ENCODE data around the gene ATRIP. TPM values are rescaled to one million over a fixed set of nuclear protein-coding genes. Genes with fewer than 3 reads are reported as not detected.

Gene ATRIP
- total and polyA plus RNA-seq, 9 donors, result 3.9 to 11.4 (median 6.4) TPM

GRCh38 chr3:48434591-48435222, 11.8 kb upstream of the ATRIP start:
- Histone ChIP-seq H3K36me3 (no peaks in the 10 kb centered on the region), H3K4me3 (no peak overlapping the region), H3K9me3 (no peaks in the 10 kb centered on the region), H3K27me3 (no peaks in the 10 kb centered on the region), H3K4me1 (ENCODE audit: insufficient read depth) (peaks cover 20% of the 10 kb centered on the region), H3K27ac (peak overlapping the region in 1 of 2 donors; percentile 43)
- intact Hi-C loops (cut with DNase I), result loop anchor here in 3 of 4 donors (2.0 to 10.0 kb wide), 7 partner anchors 32 to 240 kb away; no protein-coding TSS in a partner anchor
- no peak for TF ChIP-seq CTCF (IDR thresholded peaks at IDR 0.05)
- WGBS, 3 donors, result 66 to 69% (median 69%) methylated on average over 15 of the region's 15 CpGs
- peak in 4 of 5 donors; percentile 13 to 53 (median 35) for DNase-seq

GRCh38 chr3:48435223-48435595, 11.3 kb upstream of the ATRIP start:
- no peaks in the 10 kb centered on the region for H3K27me3 ChIP-seq
- intact Hi-C loops (cut with DNase I), result loop anchor here in 3 of 4 donors (2.0 to 10.0 kb wide), 7 partner anchors 32 to 240 kb away; no protein-coding TSS in a partner anchor
- 79 to 87% (median 86%) methylated on average over 4 of the region's 4 CpGs for WGBS, 3 donors
- no peaks in the 10 kb centered on the region for H3K36me3 ChIP-seq
- DNase-seq, result peak in 2 of 5 donors; percentile 16 to 29
- H3K4me1 ChIP-seq (ENCODE audit: insufficient read depth), result peaks cover 18% of the 10 kb centered on the region
- H3K4me3 ChIP-seq, result no peak overlapping the region
- H3K9me3 ChIP-seq, result no peaks in the 10 kb centered on the region
- H3K27ac ChIP-seq, result peak overlapping the region in 1 of 2 donors; percentile 32
- TF ChIP-seq EP300 (IDR thresholded peaks at IDR 0.05), result no peak
- no peak for TF ChIP-seq CTCF (IDR thresholded peaks at IDR 0.05)
- TF ChIP-seq POLR2A (IDR thresholded peaks at IDR 0.05), result no peak

- no peak overlapping the region for H3K4me3 ChIP-seq
- WGBS, 3 donors, result 37 to 39% (median 39%) methylated on average over 7 of the region's 7 CpGs
- intact Hi-C loops (cut with DNase I), result loop anchor here (2.0 to 10.0 kb wide), 7 partner anchors 33 to 241 kb away; no protein-coding TSS in a partner anchor
- no peaks in the 10 kb centered on the region for H3K9me3 ChIP-seq
- peak overlapping the region in 1 of 2 donors; percentile 32 for H3K27ac ChIP-seq
- TF ChIP-seq CTCF (IDR thresholded peaks at IDR 0.05), result peak; percentile 97 to 99 (median 99)
- TF ChIP-seq EP300 (IDR thresholded peaks at IDR 0.05), result no peak
- peak; percentile 21 for TF ChIP-seq POLR2A (IDR thresholded peaks at IDR 0.05)
- H3K36me3 ChIP-seq, result no peaks in the 10 kb centered on the region
- peaks cover 14% of the 10 kb centered on the region for H3K4me1 ChIP-seq (ENCODE audit: insufficient read depth)
- no peaks in the 10 kb centered on the region for H3K27me3 ChIP-seq
- DNase-seq, result peak; percentile 83 to 91 (median 87)
These were observed 10.6 kb upstream of the ATRIP start for GRCh38 chr3:48435774-48436476.

- H3K36me3 ChIP-seq, result no peaks in the 10 kb centered on the region
- peak in 3 of 5 donors; percentile 26 to 38 (median 27) for DNase-seq
- no peak overlapping the region for H3K27ac ChIP-seq
- H3K27me3 ChIP-seq, result no peaks in the 10 kb centered on the region
- peaks cover 14% of the 10 kb centered on the region for H3K4me1 ChIP-seq (ENCODE audit: insufficient read depth)
- intact Hi-C loops (cut with DNase I), result loop anchor here (2.0 to 10.0 kb wide), 6 partner anchors 34 to 242 kb away; no protein-coding TSS in a partner anchor
- H3K4me3 ChIP-seq, result no peak overlapping the region
- TF ChIP-seq POLR2A (IDR thresholded peaks at IDR 0.05) (no peak), CTCF (IDR thresholded peaks at IDR 0.05) (no peak), EP300 (IDR thresholded peaks at IDR 0.05) (no peak)
- H3K9me3 ChIP-seq, result no peaks in the 10 kb centered on the region
- 0 to 23% (median 0%) methylated on average over 1 of the region's 1 CpG for WGBS, 3 donors
These were observed 10.1 kb upstream of the ATRIP start for GRCh38 chr3:48436477-48436787.
